Measurements from ENCODE around the gene PKD2L1.

PKD2L1 gene

GRCh38 chr10:100245484-100246220 lies 84.4 kb downstream of the PKD2L1 start:
- DNase-seq: no peak
- H3K36me3 ChIP-seq (ENCODE audit: insufficient read depth, low read length): peaks cover 79% of the 10 kb centered on the region
- no peaks in the 10 kb centered on the region for H3K9me3 ChIP-seq (ENCODE audit: insufficient read depth, low read length, severe bottlenecking)

GRCh38 chr10:100239851-100240250 lies 90.2 kb downstream of the PKD2L1 start:
- Histone ChIP-seq H4K20me1 (ENCODE audit: insufficient read depth, low read length) (no peaks in the 10 kb centered on the region), H3K27ac (ENCODE audit: low read length) (no peak overlapping the region), H3K36me3 (ENCODE audit: insufficient read depth, low read length) (peaks cover 82% of the 10 kb centered on the region), H3K4me3 (ENCODE audit: low read depth in 1 of 2, low read length in 2 of 2) (no peak overlapping the region), H3K4me2 (ENCODE audit: insufficient read depth, low read length) (no peak overlapping the region), H3K79me2 (ENCODE audit: insufficient read depth, low read length) (peaks cover 4% of the 10 kb centered on the region; the same call in 1 of the 2 replicates), H3K27me3 (ENCODE audit: insufficient read depth, low read length, poor library complexity) (no peaks in the 10 kb centered on the region), H2AFZ (ENCODE audit: low read depth, low read length) (no peak overlapping the region), H3K9me3 (ENCODE audit: insufficient read depth, low read length, severe bottlenecking) (no peaks in the 10 kb centered on the region), H3K4me1 (ENCODE audit: insufficient read depth, low read length) (no peaks in the 10 kb centered on the region), H3K9ac (ENCODE audit: low read depth, low read length) (no peak overlapping the region)
- TF ChIP-seq, protein P1, sequence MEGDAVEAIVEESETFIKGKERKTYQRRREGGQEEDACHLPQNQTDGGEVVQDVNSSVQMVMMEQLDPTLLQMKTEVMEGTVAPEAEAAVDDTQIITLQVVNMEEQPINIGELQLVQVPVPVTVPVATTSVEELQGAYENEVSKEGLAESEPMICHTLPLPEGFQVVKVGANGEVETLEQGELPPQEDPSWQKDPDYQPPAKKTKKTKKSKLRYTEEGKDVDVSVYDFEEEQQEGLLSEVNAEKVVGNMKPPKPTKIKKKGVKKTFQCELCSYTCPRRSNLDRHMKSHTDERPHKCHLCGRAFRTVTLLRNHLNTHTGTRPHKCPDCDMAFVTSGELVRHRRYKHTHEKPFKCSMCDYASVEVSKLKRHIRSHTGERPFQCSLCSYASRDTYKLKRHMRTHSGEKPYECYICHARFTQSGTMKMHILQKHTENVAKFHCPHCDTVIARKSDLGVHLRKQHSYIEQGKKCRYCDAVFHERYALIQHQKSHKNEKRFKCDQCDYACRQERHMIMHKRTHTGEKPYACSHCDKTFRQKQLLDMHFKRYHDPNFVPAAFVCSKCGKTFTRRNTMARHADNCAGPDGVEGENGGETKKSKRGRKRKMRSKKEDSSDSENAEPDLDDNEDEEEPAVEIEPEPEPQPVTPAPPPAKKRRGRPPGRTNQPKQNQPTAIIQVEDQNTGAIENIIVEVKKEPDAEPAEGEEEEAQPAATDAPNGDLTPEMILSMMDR (IDR thresholded peaks at IDR 0.05; ENCODE audit: borderline replicate concordance, extremely low read depth, low read length, poor library complexity, severe bottlenecking): no peak
- no peak for TF ChIP-seq EZH2 (IDR thresholded peaks at IDR 0.05; ENCODE audit: borderline replicate concordance, low read depth, low read length, severe bottlenecking)
- no peak for ATAC-seq (ENCODE audit: insufficient read depth, low read depth)
- DNase-seq: no peak

More at GRCh38 chr10:100245484-100246220, 84.4 kb downstream of the PKD2L1 start:
- no peaks in the 10 kb centered on the region for H3K79me2 ChIP-seq (ENCODE audit: insufficient read depth, low read length)
- no peaks in the 10 kb centered on the region for H3K4me1 ChIP-seq (ENCODE audit: insufficient read depth, low read length)
- no peak overlapping the region for H3K9ac ChIP-seq (ENCODE audit: low read depth, low read length)
- no peaks in the 10 kb centered on the region for H3K27me3 ChIP-seq (ENCODE audit: insufficient read depth, low read length, poor library complexity)
- no peak overlapping the region for H3K4me2 ChIP-seq (ENCODE audit: insufficient read depth, low read length)
- no peak overlapping the region for H3K27ac ChIP-seq (ENCODE audit: low read length)
- ATAC-seq (ENCODE audit: insufficient read depth, low read depth): no peak
- H3K4me3 ChIP-seq (ENCODE audit: low read depth in 1 of 2, low read length in 2 of 2): no peak overlapping the region
- H4K20me1 ChIP-seq (ENCODE audit: insufficient read depth, low read length): no peaks in the 10 kb centered on the region
- TF ChIP-seq, protein P1 (IDR thresholded peaks at IDR 0.05; ENCODE audit: borderline replicate concordance, extremely low read depth, low read length, poor library complexity, severe bottlenecking): no peak
- TF ChIP-seq EZH2 (IDR thresholded peaks at IDR 0.05; ENCODE audit: borderline replicate concordance, low read depth, low read length, severe bottlenecking): no peak
- H2AFZ ChIP-seq (ENCODE audit: low read depth, low read length): no peak overlapping the region

DNA sequence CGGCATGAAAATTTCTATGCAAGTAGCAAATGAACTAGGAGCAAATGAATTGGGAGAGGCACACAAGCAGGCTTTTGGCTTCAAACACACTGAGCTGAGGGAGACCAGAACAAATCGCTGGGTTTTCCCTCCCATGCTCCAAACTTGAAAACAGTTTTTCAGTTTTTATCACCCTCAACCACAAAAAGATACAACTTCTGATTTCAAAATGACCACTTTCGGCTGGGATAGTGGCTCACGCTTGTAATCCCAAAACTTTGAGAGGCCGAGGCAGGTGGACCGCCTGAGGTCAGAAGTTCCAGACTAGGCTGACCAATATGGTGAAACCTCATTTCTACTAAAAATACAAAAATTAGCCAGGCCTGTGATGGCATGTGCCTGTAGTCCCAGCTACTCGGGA lies 91.6 kb downstream of the PKD2L1 start:
- DNase-seq: no peak
- ATAC-seq (ENCODE audit: insufficient read depth, low read depth): no peak
- H3K9ac ChIP-seq (ENCODE audit: low read depth, low read length): no peak overlapping the region
- peaks cover 85% of the 10 kb centered on the region for H3K36me3 ChIP-seq (ENCODE audit: insufficient read depth, low read length)
- no peaks in the 10 kb centered on the region for H3K27me3 ChIP-seq (ENCODE audit: insufficient read depth, low read length, poor library complexity)
- no peak overlapping the region for H2AFZ ChIP-seq (ENCODE audit: low read depth, low read length)
- no peaks in the 10 kb centered on the region for H3K9me3 ChIP-seq (ENCODE audit: insufficient read depth, low read length, severe bottlenecking)
- no peak overlapping the region for H3K4me2 ChIP-seq (ENCODE audit: insufficient read depth, low read length)
- H3K27ac ChIP-seq (ENCODE audit: low read length): no peak overlapping the region
- H3K4me1 ChIP-seq (ENCODE audit: insufficient read depth, low read length): no peaks in the 10 kb centered on the region
- no peaks in the 10 kb centered on the region for H4K20me1 ChIP-seq (ENCODE audit: insufficient read depth, low read length)
- no peak overlapping the region for H3K4me3 ChIP-seq (ENCODE audit: low read depth in 1 of 2, low read length in 2 of 2)
- TF ChIP-seq, protein P1 (IDR thresholded peaks at IDR 0.05; ENCODE audit: borderline replicate concordance, extremely low read depth, low read length, poor library complexity, severe bottlenecking): no peak
- TF ChIP-seq EZH2 (IDR thresholded peaks at IDR 0.05; ENCODE audit: borderline replicate concordance, low read depth, low read length, severe bottlenecking): no peak
- H3K79me2 ChIP-seq (ENCODE audit: insufficient read depth, low read length): peaks cover 4% of the 10 kb centered on the region; the same call in 1 of the 2 replicates
